Islet precursor cell (in vitro differentiated cells): ENCODE results near the gene SHQ1.
"Not testable (repeated sequence)": the region's sequence is repeated elsewhere in the genome, so short reads cannot be mapped to it uniquely, and the experiment has no call there.

ENCODE experiments used
- DNase-seq: peaks from one replicate; pipeline ENCODE4 v3.0.0-alpha.2; 2018

SHQ1 gene

DNA sequence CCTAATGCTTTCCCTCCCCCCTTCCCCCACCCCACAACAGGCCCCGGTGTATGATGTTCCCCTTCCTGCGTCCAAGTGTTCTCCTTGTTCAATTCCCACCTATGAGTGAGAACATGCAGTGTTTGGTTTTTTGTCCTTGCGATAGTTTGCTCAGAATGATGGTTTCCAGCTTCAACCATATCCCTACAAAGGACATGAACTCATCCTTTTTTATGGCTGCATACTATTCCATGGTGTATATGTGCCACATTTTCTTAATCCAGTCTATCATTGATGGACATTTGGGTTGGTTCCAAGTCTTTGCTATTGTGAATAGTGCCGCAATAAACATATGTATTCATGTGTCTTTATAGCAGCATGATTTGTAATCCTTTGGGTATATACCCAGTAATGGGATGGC lies 137.8 kb downstream of the SHQ1 start:
- not testable (repeated sequence) for DNase-seq

DNA sequence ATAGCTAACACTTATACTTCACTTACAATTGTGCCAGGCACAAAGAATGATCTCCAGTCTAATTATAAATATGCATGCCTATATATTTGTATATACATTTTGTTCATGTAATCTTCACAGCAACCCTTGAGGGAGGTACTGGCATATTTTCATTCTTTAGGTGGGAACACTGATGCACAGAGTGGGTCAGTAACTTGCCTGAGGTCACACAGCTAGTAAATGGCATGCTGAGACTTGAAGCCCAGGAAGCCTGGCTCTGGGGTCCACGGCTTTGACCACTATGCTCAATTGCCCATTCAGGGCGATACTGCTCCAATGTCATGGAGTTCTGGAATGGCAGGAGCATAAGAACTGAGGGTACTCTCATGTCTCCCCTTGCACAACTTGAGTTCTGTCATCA lies 139.8 kb downstream of the SHQ1 start:
- no peak for DNase-seq

DNA sequence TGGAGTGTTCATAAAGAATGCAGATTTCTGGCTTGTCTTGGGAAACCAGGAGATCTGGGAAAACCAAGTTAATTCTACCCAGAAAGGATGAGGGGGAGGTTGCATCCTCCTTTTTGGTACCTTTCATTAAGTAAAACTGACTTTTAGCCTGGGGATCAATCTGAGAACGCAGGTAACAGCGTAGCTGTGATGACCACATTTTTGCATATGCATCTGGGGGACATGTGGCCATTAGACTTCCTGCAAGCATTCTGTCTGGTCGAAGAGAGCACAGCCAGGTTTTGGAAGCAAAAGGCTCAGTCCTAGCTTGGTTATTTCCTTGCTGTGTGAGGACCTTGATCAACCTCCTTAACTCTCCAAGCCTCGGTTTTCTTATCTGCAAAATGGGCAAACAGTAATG lies 145.2 kb downstream of the SHQ1 start:
- no peak for DNase-seq

DNA sequence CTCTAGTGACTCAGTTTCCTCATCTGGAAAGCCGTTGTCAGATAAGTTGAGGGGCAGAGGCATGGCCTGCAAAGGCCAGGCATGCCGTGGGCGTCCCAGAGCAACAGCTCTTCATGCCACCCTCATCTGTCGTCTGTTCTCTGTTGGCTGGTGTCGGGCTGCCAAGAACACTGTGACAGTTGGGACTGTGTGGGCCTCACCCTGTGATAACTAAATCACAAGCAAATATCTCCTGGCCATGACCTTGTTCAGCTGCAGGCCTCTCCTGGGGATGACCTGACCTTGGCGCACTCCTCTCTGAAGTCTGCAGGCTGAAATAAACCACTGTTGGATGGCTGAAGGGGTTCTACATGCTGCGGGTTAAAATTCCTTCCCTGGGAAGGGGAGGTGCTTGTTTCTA lies 145.9 kb downstream of the SHQ1 start:
- no peak for DNase-seq

DNA sequence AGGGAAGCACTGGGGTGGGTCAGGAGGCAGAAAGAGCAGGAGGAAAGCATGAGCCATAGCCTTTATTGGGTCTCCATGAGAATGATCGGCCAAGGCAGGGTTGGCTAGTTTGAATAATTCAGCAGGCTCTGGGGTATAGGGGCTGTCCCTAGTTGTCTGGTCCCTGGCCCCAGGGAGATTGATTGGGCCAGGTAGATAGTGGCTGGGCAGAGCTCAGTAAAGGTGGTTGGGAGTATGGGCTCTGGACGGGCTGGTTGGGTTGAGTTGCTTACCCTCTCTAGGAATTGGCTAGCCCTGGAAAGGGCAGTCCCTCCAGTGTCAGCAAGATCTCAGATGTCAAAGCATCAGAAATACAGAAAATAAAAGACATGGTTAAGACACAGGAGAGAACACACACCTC lies 148.1 kb downstream of the SHQ1 start:
- DNase-seq: no peak

DNA sequence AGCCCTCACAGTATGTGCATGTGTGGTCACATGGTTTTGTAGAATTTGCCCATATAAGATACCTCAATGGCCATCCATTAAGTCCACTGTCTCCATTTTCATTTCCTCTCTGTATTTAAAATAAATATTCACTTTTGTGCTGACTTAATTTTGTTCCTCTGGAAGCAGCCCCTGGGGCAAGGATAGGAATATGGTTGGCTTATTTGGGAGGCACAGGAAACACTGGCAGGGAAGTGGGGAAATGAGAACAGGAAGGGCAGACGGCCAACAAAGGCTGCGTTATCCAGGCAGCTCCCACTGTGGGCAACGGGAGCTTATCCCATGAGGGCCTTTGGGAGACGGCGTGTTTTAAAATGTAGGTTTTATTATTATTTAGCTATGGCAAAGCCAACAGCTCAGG lies 148.6 kb downstream of the SHQ1 start:
- no peak for DNase-seq
